Smooth muscle cell (in vitro differentiated cells): ENCODE results near the gene MLYCD. TPM values are rescaled to one million over a fixed set of nuclear protein-coding genes. Genes with fewer than 3 reads are reported as not detected.

Source experiments
- DNase-seq: peaks from one replicate; lab custom pipeline; 2025; ENCODE audit not compliant: unreplicated experiment; lab: John Stamatoyannopoulos, UW
- H2AFZ ChIP-seq: fragments of 200-600 bp; sonication (generic); 2 replicates; pipeline ENCODE4 v1.6.0; 2016; ENCODE audit warnings: antibody characterized with exemption, low read depth, mild to moderate bottlenecking
- H3F3A ChIP-seq: fragments of 200-600 bp; sonication (generic); 2 replicates; pipeline ENCODE4 v1.6.0; 2017; ENCODE audit warnings: antibody characterized with exemption, low read depth
- H3K27ac ChIP-seq: fragments of 200-600 bp; sonication (generic); 2 replicates; pipeline ENCODE4 v1.5.1; 2016; ENCODE audit warnings: low read depth, mild to moderate bottlenecking
- H3K27me3 ChIP-seq: fragments of 200-600 bp; sonication (generic); 2 replicates; pipeline ENCODE4 v1.6.1; 2016; ENCODE audit warnings: low read depth, mild to moderate bottlenecking
- H3K36me3 ChIP-seq: fragments of 200-600 bp; sonication (generic); 2 replicates; pipeline ENCODE4 v1.5.1; 2016; ENCODE audit warnings: low read depth
- H3K4me1 ChIP-seq: fragments of 200-600 bp; sonication (generic); 2 replicates; pipeline ENCODE4 v1.5.1; 2016; ENCODE audit warnings: low read depth
- H3K4me2 ChIP-seq: fragments of 200-600 bp; sonication (generic); 2 replicates; pipeline ENCODE4 v1.6.0; 2016; ENCODE audit warnings: mild to moderate bottlenecking
- H3K4me3 ChIP-seq: fragments of 200-600 bp; sonication (generic); 2 replicates; pipeline ENCODE4 v1.5.1; 2016; ENCODE audit warnings: mild to moderate bottlenecking
- H3K79me2 ChIP-seq: fragments of 200-600 bp; sonication (generic); 2 replicates; pipeline ENCODE4 v1.6.0; 2016; ENCODE audit warnings: low read depth, mild to moderate bottlenecking
- H3K9ac ChIP-seq: fragments of 200-600 bp; sonication (generic); 2 replicates; pipeline ENCODE4 v1.6.0; 2016; ENCODE audit warnings: low read depth
- H3K9me3 ChIP-seq: fragments of 200-600 bp; sonication (generic); replicated peaks from 2 replicates; pipeline ENCODE4 v1.5.1; 2016; ENCODE audit warnings: low read depth
- H4K20me1 ChIP-seq: fragments of 200-600 bp; sonication (generic); 2 replicates; pipeline ENCODE4 v1.6.0; 2016; ENCODE audit warnings: low read depth
- CTCF ChIP-seq: fragments of 200-600 bp; sonication (generic); IDR thresholded peaks from 2 replicates; pipeline ENCODE4 v1.5.1; 2017; ENCODE audit warnings: borderline replicate concordance, mild to moderate bottlenecking, antibody characterized with exemption; ENCODE audit not compliant: insufficient read depth, poor library complexity, severe bottlenecking
- WGBS: methylation state at CpG from one replicate; pipeline ENCODE4 v1.1.7; 2016; ENCODE audit warnings: low lambda C conversion rate; 5-methylcytosine and 5-hydroxymethylcytosine counted together
- polyA plus RNA-seq: library from polyadenylated mRNA; unstranded; fragments of >200 nt; fragmentation: Nextera tagmentation; extraction: Ambion mirVana; gene quantifications from 2 replicates; pipeline ENCODE4 v1.2.1, GENCODE V29; 2016
- total RNA-seq: library from RNA; depleted of rRNA; stranded (reverse); fragments of >200 nt; gene quantifications from 2 replicates; pipeline ENCODE4 v1.2.3, GENCODE V29; 2014

Gene MLYCD
- total and polyA plus RNA-seq, 2 experiments from 2014 or later: 1.2 to 1.6 TPM

GRCh38 chr16:83942815-83943515 lies 44.0 kb downstream of the MLYCD start:
- no peak overlapping the region for H3K4me2 ChIP-seq
- no peak for TF ChIP-seq CTCF
- H2AFZ ChIP-seq: no peak overlapping the region
- no peak overlapping the region for H3K9ac ChIP-seq
- H3F3A ChIP-seq: no peaks in the 10 kb centered on the region
- H3K27me3 ChIP-seq: no peaks in the 10 kb centered on the region
- H3K27ac ChIP-seq: no peak overlapping the region
- no peaks in the 10 kb centered on the region for H3K9me3 ChIP-seq
- H4K20me1 ChIP-seq: no peaks in the 10 kb centered on the region
- H3K4me3 ChIP-seq: no peak overlapping the region
- no peaks in the 10 kb centered on the region for H3K79me2 ChIP-seq
- no peaks in the 10 kb centered on the region for H3K36me3 ChIP-seq
- no peaks in the 10 kb centered on the region for H3K4me1 ChIP-seq
- 88% methylated on average over 11 of the region's 11 CpGs for WGBS
- no peak for DNase-seq

GRCh38 chr16:83943516-83944050 lies 44.7 kb downstream of the MLYCD start:
- Histone ChIP-seq H3K27ac (no peak overlapping the region), H3K9me3 (no peaks in the 10 kb centered on the region), H3K4me2 (no peak overlapping the region), H3K36me3 (no peaks in the 10 kb centered on the region), H3K9ac (no peak overlapping the region), H3F3A (no peaks in the 10 kb centered on the region), H3K4me1 (no peaks in the 10 kb centered on the region), H3K79me2 (no peaks in the 10 kb centered on the region), H4K20me1 (no peaks in the 10 kb centered on the region), H3K4me3 (no peak overlapping the region), H2AFZ (no peak overlapping the region), H3K27me3 (no peaks in the 10 kb centered on the region)
- no peak for DNase-seq
- no peak for TF ChIP-seq CTCF
- 81% methylated on average over 10 of the region's 10 CpGs for WGBS

GRCh38 chr16:83945587-83945986 lies 46.7 kb downstream of the MLYCD start:
- Histone ChIP-seq H3K27me3 (no peaks in the 10 kb centered on the region), H3K4me1 (no peaks in the 10 kb centered on the region), H2AFZ (no peak overlapping the region), H3K4me2 (no peak overlapping the region), H3K27ac (no peak overlapping the region), H3F3A (no peaks in the 10 kb centered on the region), H3K9ac (no peak overlapping the region), H3K4me3 (no peak overlapping the region), H3K79me2 (no peaks in the 10 kb centered on the region), H3K9me3 (no peaks in the 10 kb centered on the region), H4K20me1 (no peaks in the 10 kb centered on the region), H3K36me3 (no peaks in the 10 kb centered on the region)
- 95% methylated on average over 10 of the region's 10 CpGs for WGBS
- DNase-seq: no peak
- no peak for TF ChIP-seq CTCF
